ENCODE data around the gene DHX16. TPM values are rescaled to one million over a fixed set of nuclear protein-coding genes. Genes with fewer than 3 reads are reported as not detected.
A peak's percentile ranks its signal among the peaks of the same experiment; 100 is the strongest.

DHX16 gene
- total and polyA plus RNA-seq, 7 donors, result 26.6 to 70.3 (median 40.3) TPM

GRCh38 chr6:30682143-30683117 is 9.6 kb upstream of the DHX16 start:
- Histone ChIP-seq H3K4me1 (peaks cover 9% of the 10 kb centered on the region), H3K27me3 (ENCODE audit: insufficient read depth in 3 of 3, low read length in 2 of 3) (no peaks in the 10 kb centered on the region), H3K36me3 (ENCODE audit: insufficient read depth in 1 of 2, low read depth in 1 of 2) (peaks cover 0 to 32% of the 10 kb centered on the region in 2 donors), H3K27ac (peak overlapping the region; percentile 77), H3K9me3 (no peaks in the 10 kb centered on the region), H3K4me3 (peak overlapping the region; percentile 85)
- intact Hi-C loops (cut with DNase I), result loop anchor here in 1 of 2 donors (10.0 kb wide), 1 partner anchor 402 kb away; no protein-coding TSS in a partner anchor
- ATAC-seq (peak; percentile 2 to 43 (median 20)), DNase-seq (peak; percentile 84 to 89)
- 43 to 46% (median 44%) methylated on average over 8 to 11 of the region's 11 CpGs for WGBS, 3 donors
- TF ChIP-seq, protein P1, sequence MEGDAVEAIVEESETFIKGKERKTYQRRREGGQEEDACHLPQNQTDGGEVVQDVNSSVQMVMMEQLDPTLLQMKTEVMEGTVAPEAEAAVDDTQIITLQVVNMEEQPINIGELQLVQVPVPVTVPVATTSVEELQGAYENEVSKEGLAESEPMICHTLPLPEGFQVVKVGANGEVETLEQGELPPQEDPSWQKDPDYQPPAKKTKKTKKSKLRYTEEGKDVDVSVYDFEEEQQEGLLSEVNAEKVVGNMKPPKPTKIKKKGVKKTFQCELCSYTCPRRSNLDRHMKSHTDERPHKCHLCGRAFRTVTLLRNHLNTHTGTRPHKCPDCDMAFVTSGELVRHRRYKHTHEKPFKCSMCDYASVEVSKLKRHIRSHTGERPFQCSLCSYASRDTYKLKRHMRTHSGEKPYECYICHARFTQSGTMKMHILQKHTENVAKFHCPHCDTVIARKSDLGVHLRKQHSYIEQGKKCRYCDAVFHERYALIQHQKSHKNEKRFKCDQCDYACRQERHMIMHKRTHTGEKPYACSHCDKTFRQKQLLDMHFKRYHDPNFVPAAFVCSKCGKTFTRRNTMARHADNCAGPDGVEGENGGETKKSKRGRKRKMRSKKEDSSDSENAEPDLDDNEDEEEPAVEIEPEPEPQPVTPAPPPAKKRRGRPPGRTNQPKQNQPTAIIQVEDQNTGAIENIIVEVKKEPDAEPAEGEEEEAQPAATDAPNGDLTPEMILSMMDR (IDR thresholded peaks at IDR 0.05), result no peak

- TF ChIP-seq, protein P1 (IDR thresholded peaks at IDR 0.05), result no peak
- ATAC-seq (no peak), DNase-seq (no peak)
- H3K27ac ChIP-seq, result peak overlapping the region; percentile 77
- 57 to 67% (median 59%) methylated on average over 4 of the region's 4 CpGs for WGBS, 3 donors
- H3K36me3 ChIP-seq (ENCODE audit: insufficient read depth in 1 of 2, low read depth in 1 of 2), result peaks cover 5 to 39% of the 10 kb centered on the region in 2 donors
- no peaks in the 10 kb centered on the region for H3K27me3 ChIP-seq (ENCODE audit: insufficient read depth in 3 of 3, low read length in 2 of 3)
- peak overlapping the region; percentile 85 for H3K4me3 ChIP-seq
- no peaks in the 10 kb centered on the region for H3K9me3 ChIP-seq
- intact Hi-C loops (cut with DNase I), result loop anchor here in 1 of 2 donors (10.0 kb wide), 1 partner anchor 403 kb away; no protein-coding TSS in a partner anchor
- peaks cover 9% of the 10 kb centered on the region for H3K4me1 ChIP-seq
Measured at GRCh38 chr6:30681766-30682142, 8.9 kb upstream of the DHX16 start.

DNA sequence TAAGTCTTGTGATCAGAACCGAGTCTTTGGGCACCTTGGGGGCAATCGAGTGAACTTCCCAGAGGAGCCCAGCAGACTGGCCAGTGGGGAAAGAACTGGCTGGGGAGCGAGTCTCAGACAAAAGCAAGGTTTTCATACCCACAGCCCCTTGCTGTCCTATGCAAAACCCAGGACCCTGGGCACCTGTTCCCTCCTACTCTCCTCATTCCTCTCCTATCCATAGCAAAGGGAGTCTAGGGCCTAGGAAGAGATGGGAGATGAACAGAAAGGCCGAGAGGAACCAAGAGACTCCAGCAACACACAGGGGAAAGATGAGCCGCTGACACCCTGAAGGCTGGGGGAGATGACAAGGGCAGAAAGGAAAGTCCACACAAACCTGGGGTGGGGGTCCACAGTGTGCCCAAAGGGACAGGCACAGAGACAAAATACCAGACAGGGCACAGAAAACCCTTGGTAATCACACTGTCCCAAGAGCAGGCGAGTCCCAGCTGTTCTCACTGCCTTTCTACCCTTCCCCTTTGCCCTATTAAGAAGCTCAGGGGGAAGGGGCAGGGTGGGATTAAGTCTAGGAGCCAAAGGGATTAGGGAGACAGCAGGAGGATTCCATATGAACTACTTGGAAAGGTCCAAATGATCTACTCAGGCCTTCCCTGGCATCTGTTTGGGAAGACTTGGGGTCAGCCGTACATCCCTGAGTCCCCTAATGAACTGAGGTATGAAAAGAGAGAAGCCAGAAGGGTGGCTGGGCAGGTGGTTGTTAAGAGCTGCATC is 7.1 kb upstream of the DHX16 start:
- Histone ChIP-seq H3K4me3 (peak overlapping the region; percentile 85), H3K36me3 (ENCODE audit: insufficient read depth in 1 of 2, low read depth in 1 of 2) (peaks cover 5 to 44% of the 10 kb centered on the region in 2 donors), H3K27me3 (ENCODE audit: insufficient read depth in 3 of 3, low read length in 2 of 3) (no peaks in the 10 kb centered on the region), H3K9me3 (no peaks in the 10 kb centered on the region), H3K27ac (no peak overlapping the region), H3K4me1 (peaks cover 9% of the 10 kb centered on the region)
- ATAC-seq, result no peak
- no peak for DNase-seq
- WGBS, 3 donors, result 73 to 77% (median 73%) methylated on average over 7 of the region's 7 CpGs
- TF ChIP-seq, protein P1 (IDR thresholded peaks at IDR 0.05), result no peak
- intact Hi-C loops (cut with DNase I), result loop anchor here (1.0 to 10.0 kb wide), 4 partner anchors 42 to 405 kb away; partner anchors contain the start of genes ABCF1 (in 1 of the 2) and DDR1 (in 1 of the 2)

DNA sequence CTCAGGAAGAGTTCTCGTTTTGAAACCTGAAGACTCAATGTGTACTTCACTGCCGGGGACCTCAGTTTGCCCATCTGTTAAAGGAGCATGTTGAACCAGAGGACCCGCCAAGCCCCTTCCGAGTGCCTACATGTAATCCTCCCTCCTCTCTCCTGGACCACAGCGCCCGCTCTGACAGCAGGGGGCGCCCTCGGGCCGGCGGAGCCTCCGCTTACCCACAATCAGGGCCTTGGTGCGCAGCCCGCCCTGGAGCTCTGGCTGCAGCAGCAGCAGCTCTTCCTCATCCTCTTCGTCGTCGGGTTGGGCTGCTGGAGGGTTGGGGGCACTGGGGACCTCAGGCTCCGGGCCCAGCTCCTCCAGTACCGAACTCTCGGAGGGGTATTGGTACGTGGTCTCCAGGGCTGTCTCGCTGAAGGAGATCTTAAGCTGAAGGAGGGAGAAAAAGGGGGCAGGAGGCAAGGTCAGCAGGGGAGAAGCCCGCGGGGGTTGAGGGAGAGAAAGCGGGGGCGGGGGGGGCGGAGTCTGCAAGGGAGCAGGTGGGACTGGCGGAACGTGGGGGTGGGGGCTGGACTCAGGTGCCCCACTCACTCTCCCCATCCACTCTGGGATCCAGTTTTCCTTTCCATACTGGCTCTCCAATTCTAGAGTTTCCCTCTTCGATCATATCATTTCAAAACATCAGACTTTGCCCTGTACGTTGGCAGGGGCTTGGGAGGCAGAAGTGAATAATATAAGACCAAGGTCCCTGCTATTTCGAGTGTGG is 6.3 kb upstream of the DHX16 start:
- Histone ChIP-seq H3K4me1 (peaks cover 9% of the 10 kb centered on the region), H3K9me3 (no peaks in the 10 kb centered on the region), H3K4me3 (peak overlapping the region; percentile 85), H3K36me3 (ENCODE audit: insufficient read depth in 1 of 2, low read depth in 1 of 2) (peaks cover 5 to 42% of the 10 kb centered on the region in 2 donors), H3K27me3 (ENCODE audit: insufficient read depth in 3 of 3, low read length in 2 of 3) (no peaks in the 10 kb centered on the region), H3K27ac (no peak overlapping the region)
- intact Hi-C loops (cut with DNase I), result loop anchor here (1.0 to 5.0 kb wide), 3 partner anchors 43 to 203 kb away; partner anchors contain the start of genes ABCF1 (in 1 of the 2) and DDR1 (in 1 of the 2)
- peak; percentile 83 to 94 (median 90) for ATAC-seq
- WGBS, 3 donors, result 19 to 21% (median 19%) methylated on average over 29 to 31 of the region's 31 CpGs
- TF ChIP-seq, protein P1 (IDR thresholded peaks at IDR 0.05), result peak; percentile 95
- peak; percentile 88 to 93 for DNase-seq

Measured in psoas muscle (tissue), 8 donors.